ENCODE data around the gene GLB1L. TPM values are rescaled to one million over a fixed set of nuclear protein-coding genes. Genes with fewer than 3 reads are reported as not detected.

The GLB1L gene
- total RNA-seq, 4 donors from 2014 or later: 0.40 to 9.1 (median 3.8) TPM

DNA sequence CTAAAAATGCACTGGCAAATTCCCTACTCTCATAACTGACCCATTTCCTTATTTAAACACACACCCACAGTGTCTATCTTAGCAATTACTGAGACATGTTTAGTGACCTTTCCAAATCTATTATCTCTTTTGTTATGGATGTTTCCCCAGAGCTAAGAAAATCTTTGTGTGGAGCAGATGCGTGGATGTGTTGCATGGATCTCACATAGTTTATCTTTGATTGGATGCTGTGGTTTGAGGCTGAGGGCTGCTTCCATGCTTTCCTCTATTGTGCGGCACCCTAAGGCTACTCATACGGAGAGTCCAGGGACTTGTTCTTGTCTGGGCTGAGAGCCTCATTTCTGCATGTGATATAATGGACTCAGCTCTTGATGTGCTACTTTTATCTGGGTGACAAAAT lies 10.9 kb downstream of the GLB1L start:
- intact Hi-C loops (cut with DNase I; ENCODE audit: low total_unique reads): no loop called here

GRCh38 chr2:219230059-219230540 lies 15.1 kb downstream of the GLB1L start:
- intact Hi-C loops (cut with DNase I; ENCODE audit: low total_unique reads) (no loop called here), in situ Hi-C loops (cut with MboI; ENCODE audit: low pct_ligation_motif_present in 1 of 4, low pct_unique_long_range_greater_than_20kb in 1 of 4, low sequenced_read_pairs in 3 of 4) (no loop called here)
- peak; percentile 71 for DNase-seq
- no peaks in the 10 kb centered on the region for H3K27me3 ChIP-seq
- H3K9me3 ChIP-seq: no peaks in the 10 kb centered on the region
- H3K36me3 ChIP-seq: peaks cover 0 to 37% (median 18%) of the 10 kb centered on the region in 4 donors
- peak overlapping the region; percentile 92 to 98 (median 96) for H3K27ac ChIP-seq
- no peak for TF ChIP-seq POLR2AphosphoS5 (IDR thresholded peaks at IDR 0.05)
- no peak for TF ChIP-seq EP300 (IDR thresholded peaks at IDR 0.05; ENCODE audit: low read depth)
- TF ChIP-seq POLR2A (IDR thresholded peaks at IDR 0.05): no peak
- no peak for TF ChIP-seq CTCF (IDR thresholded peaks at IDR 0.05)
- 0% methylated on average over 10 to 11 of the region's 24 CpGs for WGBS, 2 donors (ENCODE audit: low coverage in 1 of 2)
- peak overlapping the region; percentile 67 to 90 (median 78) for H3K4me3 ChIP-seq
- H3K4me1 ChIP-seq: peaks cover 18 to 36% (median 30%) of the 10 kb centered on the region in 4 donors

More for the DNA sequence above, 10.9 kb downstream of the GLB1L start:
- H3K27me3 ChIP-seq: no peaks in the 10 kb centered on the region
- H3K27ac ChIP-seq: no peak overlapping the region
- peaks cover 0 to 51% (median 27%) of the 10 kb centered on the region in 4 donors for H3K36me3 ChIP-seq
- no peak for DNase-seq
- 80 to 90% methylated on average over 2 to 3 of the region's 3 CpGs for WGBS, 2 donors (ENCODE audit: low coverage in 1 of 2)
- peaks cover 7 to 14% (median 13%) of the 10 kb centered on the region in 4 donors for H3K4me1 ChIP-seq
- in situ Hi-C loops (cut with MboI; ENCODE audit: low pct_ligation_motif_present in 1 of 4, low pct_unique_long_range_greater_than_20kb in 1 of 4, low sequenced_read_pairs in 3 of 4): no loop called here
- H3K4me3 ChIP-seq: no peak overlapping the region
- TF ChIP-seq CTCF (IDR thresholded peaks at IDR 0.05): no peak
- no peak for TF ChIP-seq POLR2A (IDR thresholded peaks at IDR 0.05)
- no peak for TF ChIP-seq EP300 (IDR thresholded peaks at IDR 0.05; ENCODE audit: low read depth)
- TF ChIP-seq POLR2AphosphoS5 (IDR thresholded peaks at IDR 0.05): no peak
- no peaks in the 10 kb centered on the region for H3K9me3 ChIP-seq

DNA sequence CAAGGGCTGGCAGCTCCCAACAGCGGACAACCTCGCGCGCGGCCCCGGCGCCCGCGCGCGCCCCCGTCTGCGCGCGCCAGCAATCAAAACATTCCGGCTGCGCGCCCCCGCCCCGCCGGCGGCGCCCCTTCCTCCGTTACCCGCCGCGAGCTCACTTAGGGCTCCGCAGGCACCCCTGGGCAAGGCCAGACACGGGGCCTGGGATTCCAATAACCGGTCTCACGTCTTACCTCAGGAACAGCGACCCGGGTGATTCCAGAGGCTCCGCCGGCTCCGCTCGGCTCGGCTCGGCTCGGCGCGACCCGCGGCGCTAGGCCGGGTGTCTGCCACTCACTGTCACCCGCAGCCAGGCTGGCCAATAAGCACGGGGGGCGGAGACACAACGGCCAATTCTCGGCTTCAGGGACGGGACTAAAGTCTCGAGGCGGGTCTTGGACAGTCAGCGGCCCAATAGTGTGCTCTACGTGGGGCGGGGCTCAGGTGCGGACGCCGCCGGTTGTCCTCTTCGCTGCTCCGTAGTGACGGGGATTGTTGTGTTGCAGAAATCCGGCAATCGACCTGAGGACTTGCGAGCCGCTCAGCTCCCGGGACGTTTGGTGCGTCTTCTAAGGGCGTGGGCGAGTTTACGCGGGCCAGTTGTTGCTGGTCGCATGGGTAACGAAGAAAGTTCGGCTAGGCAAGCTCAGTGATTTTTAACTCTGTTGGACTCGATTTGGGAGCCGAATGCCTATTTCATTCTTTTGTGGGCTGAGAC lies 15.8 kb downstream of the GLB1L start, which contains the start of the genes ANKZF1 and ATG9A:
Gene ANKZF1, plus strand, starts transcription at position 502 of the 754 bp plus-strand sequence. CDS start 452 bp downstream, outside the sequence.
Gene ATG9A, minus strand, starts transcription at position 332 of the 754 bp plus-strand sequence. CDS start 1,612 bp downstream, outside the sequence.
- H3K27ac ChIP-seq: peak within 1 kb of the TSS; percentile 92 to 98 (median 96)
- intact Hi-C loops (cut with DNase I; ENCODE audit: low total_unique reads) (loop anchor here (10.0 kb wide), 2 partner anchors 65 kb away; partner anchors contain the start of gene NHEJ1), in situ Hi-C loops (cut with MboI; ENCODE audit: low pct_ligation_motif_present in 1 of 4, low pct_unique_long_range_greater_than_20kb in 1 of 4, low sequenced_read_pairs in 3 of 4) (no loop called here)
- TF ChIP-seq CTCF (IDR thresholded peaks at IDR 0.05): peak in 1 of 5 experiments; percentile 28
- no peak for TF ChIP-seq EP300 (IDR thresholded peaks at IDR 0.05; ENCODE audit: low read depth)
- peak; percentile 94 for TF ChIP-seq POLR2A (IDR thresholded peaks at IDR 0.05)
- peak; percentile 94 to 99 (median 97) for TF ChIP-seq POLR2AphosphoS5 (IDR thresholded peaks at IDR 0.05)
- WGBS, 2 donors (ENCODE audit: low coverage in 1 of 2): 0% methylated on average over 48 of the region's 80 CpGs; no CpG with 5 or more reads in 1 of the 2 donors
- peak; percentile 99 for DNase-seq
- peaks cover 18 to 36% (median 30%) of the 10 kb centered on the region in 4 donors for H3K4me1 ChIP-seq
- no peaks in the 10 kb centered on the region for H3K9me3 ChIP-seq
- H3K36me3 ChIP-seq: peaks cover 0 to 37% (median 17%) of the 10 kb centered on the region in 4 donors
- H3K4me3 ChIP-seq: peak within 1 kb of the TSS; percentile 78 to 90 (median 81)
- H3K27me3 ChIP-seq: no peaks in the 10 kb centered on the region

DNA sequence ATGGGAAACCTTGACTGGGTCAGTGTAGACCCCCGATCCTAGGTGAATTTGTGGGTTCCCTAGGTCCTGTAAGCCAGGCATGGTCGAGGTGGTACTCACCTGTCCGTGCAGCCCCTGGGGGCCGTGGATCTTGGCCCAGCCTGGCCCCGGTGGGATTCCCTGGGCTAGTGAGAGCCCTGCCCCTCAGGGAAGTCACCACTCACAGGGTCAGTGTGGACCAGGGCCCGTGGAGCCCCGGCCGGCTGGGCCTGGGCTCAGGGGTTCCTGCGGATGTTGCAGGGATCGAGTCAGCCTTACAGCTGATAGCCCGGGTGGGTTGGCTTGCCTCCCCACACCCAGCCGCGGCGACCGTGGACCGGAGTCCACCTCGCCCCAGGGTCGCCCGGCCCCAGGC lies 16.3 kb downstream of the GLB1L start:
- H3K4me3 ChIP-seq: peak overlapping the region; percentile 78 to 90 (median 81)
- H3K9me3 ChIP-seq: no peaks in the 10 kb centered on the region
- WGBS, 2 donors (ENCODE audit: low coverage in 1 of 2): 5% methylated on average over 10 of the region's 19 CpGs; no CpG with 5 or more reads in 1 of the 2 donors
- peak overlapping the region; percentile 92 to 98 (median 96) for H3K27ac ChIP-seq
- DNase-seq: no peak
- intact Hi-C loops (cut with DNase I; ENCODE audit: low total_unique reads) (loop anchor here (10.0 kb wide), 2 partner anchors 64 to 66 kb away; partner anchors contain the start of gene NHEJ1), in situ Hi-C loops (cut with MboI; ENCODE audit: low pct_ligation_motif_present in 1 of 4, low pct_unique_long_range_greater_than_20kb in 1 of 4, low sequenced_read_pairs in 3 of 4) (no loop called here)
- TF ChIP-seq EP300 (IDR thresholded peaks at IDR 0.05; ENCODE audit: low read depth) (no peak), POLR2A (IDR thresholded peaks at IDR 0.05) (no peak), POLR2AphosphoS5 (IDR thresholded peaks at IDR 0.05) (no peak)
- peaks cover 18 to 36% (median 30%) of the 10 kb centered on the region in 4 donors for H3K4me1 ChIP-seq
- H3K36me3 ChIP-seq: peaks cover 0 to 37% (median 17%) of the 10 kb centered on the region in 4 donors
- no peaks in the 10 kb centered on the region for H3K27me3 ChIP-seq

All from transverse colon (tissue), 4 donors.